Esophagus squamous epithelium (tissue), 4 donors: ENCODE data around the gene SEC22C.

ENCODE experiments used
- CTCF ChIP-seq, 6 experiments: fragments of 450-650 bp in 4 of 6; fragments of 200-600 bp in 2 of 6; sonication (generic) in 2 of 6; IDR thresholded peaks; one replicate each; pipeline ENCODE4 v1.5.1; 2016 to 2019; ENCODE audit warnings: antibody characterized with exemption in 6 of 6, mild to moderate bottlenecking in 4 of 6, moderate library complexity in 4 of 6
- POLR2A ChIP-seq, 4 donors: fragments of 450-650 bp; IDR thresholded peaks; one replicate each; pipeline ENCODE4 v1.6.1; 2017; ENCODE audit warnings: antibody characterized with exemption in 4 of 4, mild to moderate bottlenecking in 4 of 4, moderate library complexity in 3 of 4

- TF ChIP-seq POLR2A (IDR thresholded peaks at IDR 0.05): no peak
- no peak for TF ChIP-seq CTCF (IDR thresholded peaks at IDR 0.05)
Measured at GRCh38 chr3:42524751-42525150, 57.0 kb downstream of the SEC22C start.
